ENCODE data around the gene UNKL. TPM values are rescaled to one million over a fixed set of nuclear protein-coding genes. Genes with fewer than 3 reads are reported as not detected.

The UNKL gene
- total RNA-seq, 1 donor from 2014 or later = 13.4 TPM

- intact Hi-C loops (cut with micrococcal nuclease) = no loop called here
- H3K27me3 ChIP-seq (ENCODE audit: low read depth) = no peaks in the 10 kb centered on the region
- no peaks in the 10 kb centered on the region for H3K9me3 ChIP-seq (replicated peaks)
- H3K27ac ChIP-seq (replicated peaks) = no peak overlapping the region
- peaks cover 43% of the 10 kb centered on the region for H3K4me1 ChIP-seq
- TF ChIP-seq, protein P1, sequence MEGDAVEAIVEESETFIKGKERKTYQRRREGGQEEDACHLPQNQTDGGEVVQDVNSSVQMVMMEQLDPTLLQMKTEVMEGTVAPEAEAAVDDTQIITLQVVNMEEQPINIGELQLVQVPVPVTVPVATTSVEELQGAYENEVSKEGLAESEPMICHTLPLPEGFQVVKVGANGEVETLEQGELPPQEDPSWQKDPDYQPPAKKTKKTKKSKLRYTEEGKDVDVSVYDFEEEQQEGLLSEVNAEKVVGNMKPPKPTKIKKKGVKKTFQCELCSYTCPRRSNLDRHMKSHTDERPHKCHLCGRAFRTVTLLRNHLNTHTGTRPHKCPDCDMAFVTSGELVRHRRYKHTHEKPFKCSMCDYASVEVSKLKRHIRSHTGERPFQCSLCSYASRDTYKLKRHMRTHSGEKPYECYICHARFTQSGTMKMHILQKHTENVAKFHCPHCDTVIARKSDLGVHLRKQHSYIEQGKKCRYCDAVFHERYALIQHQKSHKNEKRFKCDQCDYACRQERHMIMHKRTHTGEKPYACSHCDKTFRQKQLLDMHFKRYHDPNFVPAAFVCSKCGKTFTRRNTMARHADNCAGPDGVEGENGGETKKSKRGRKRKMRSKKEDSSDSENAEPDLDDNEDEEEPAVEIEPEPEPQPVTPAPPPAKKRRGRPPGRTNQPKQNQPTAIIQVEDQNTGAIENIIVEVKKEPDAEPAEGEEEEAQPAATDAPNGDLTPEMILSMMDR (IDR thresholded peaks at IDR 0.05; ENCODE audit: borderline replicate concordance) = no peak
- DNase-seq = no peak
- H3K4me3 ChIP-seq = no peak overlapping the region
- H3K36me3 ChIP-seq = peaks cover 24% of the 10 kb centered on the region
Measured at GRCh38 chr16:1412847-1413246, 1.7 kb downstream of the UNKL start.

DNA sequence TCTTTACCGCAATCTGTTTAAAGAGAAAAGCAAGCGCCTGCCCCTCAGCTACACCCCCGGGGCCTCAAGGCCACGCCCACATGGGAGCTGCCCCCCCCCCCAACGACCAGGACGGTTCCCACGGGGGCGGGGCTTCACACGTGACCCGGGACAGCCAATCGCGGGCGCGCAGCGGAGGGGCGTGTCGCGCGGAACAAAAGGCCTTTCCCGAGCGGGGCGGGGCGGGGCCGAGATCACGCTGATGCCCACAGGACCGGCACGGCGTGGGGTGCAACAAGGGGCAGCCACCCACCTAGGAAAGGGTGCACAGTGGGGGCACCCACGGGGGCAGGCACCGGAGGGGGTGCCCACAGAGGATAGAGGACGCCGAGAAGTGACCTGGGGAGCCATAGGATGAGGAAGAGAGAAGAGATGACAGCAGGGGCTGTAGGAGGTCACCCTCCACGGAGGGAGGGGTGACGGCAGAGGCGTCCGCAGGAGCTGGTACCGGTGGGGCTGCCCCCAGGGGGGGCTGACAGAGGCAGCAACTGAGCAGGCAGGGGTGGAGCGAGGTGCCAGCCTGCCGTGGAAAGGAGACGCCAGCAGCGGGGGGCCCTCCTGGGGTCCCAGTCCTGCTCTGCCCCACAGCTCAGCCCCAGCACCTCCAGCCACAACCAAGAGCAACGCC is 6.2 kb downstream of the UNKL start:
- Histone ChIP-seq H3K27ac (replicated peaks) (peak overlapping the region; percentile 75), H3K9me3 (replicated peaks) (no peaks in the 10 kb centered on the region), H3K4me3 (peak overlapping the region; percentile 72), H3K4me1 (peaks cover 37% of the 10 kb centered on the region), H3K27me3 (ENCODE audit: low read depth) (no peaks in the 10 kb centered on the region), H3K36me3 (peaks cover 31% of the 10 kb centered on the region)
- peak; percentile 96 for DNase-seq
- intact Hi-C loops (cut with micrococcal nuclease) = no loop called here
- TF ChIP-seq, protein P1 (IDR thresholded peaks at IDR 0.05; ENCODE audit: borderline replicate concordance) = no peak

DNA sequence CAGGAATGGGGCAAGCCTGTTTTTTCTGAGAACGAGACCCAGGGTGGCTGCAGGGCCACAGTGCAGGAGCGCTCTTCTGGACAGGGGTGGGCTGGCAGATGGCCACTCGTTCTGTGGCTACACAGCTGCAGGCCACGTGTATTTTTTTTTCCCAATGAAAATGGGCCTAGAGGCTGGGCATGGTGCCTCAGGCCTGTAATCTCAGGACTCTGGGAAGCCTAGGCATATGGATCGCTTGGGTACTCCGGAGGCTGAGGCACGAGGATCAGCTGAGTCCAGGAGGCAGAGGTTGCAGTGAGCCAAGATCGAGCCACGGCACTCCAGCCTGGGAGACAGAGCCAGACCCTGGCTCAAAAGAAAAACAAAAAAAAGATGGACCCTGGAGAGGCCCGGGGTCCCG is 6.8 kb downstream of the UNKL start:
- intact Hi-C loops (cut with micrococcal nuclease) = no loop called here
- no peak for DNase-seq
- Histone ChIP-seq H3K27ac (replicated peaks) (peak overlapping the region; percentile 75), H3K9me3 (replicated peaks) (no peaks in the 10 kb centered on the region), H3K27me3 (ENCODE audit: low read depth) (no peaks in the 10 kb centered on the region), H3K36me3 (peaks cover 35% of the 10 kb centered on the region), H3K4me1 (peaks cover 32% of the 10 kb centered on the region), H3K4me3 (peak overlapping the region; percentile 72)
- TF ChIP-seq, protein P1 (IDR thresholded peaks at IDR 0.05; ENCODE audit: borderline replicate concordance) = no peak

DNA sequence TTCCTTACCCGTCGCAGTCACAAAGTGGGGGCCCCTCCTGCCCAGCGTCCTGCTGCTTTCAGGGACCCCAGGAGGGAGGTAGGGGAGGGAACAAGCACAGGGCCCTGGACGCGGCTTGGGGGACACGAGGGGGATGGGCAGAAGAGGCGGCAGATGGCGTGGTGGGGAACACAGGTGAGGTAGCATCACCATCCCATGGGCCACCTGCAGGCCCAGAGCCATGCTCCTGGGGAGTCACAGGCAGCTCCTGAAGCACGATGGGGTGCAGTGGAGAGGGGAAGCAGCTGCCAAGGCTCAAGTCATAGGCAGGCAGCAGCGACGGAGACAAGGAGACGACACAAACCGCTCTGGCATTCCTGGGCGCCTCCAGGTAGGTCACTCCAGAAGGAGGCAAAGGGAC is 10.8 kb downstream of the UNKL start:
- no peak for DNase-seq
- no peak overlapping the region for H3K27ac ChIP-seq (replicated peaks)
- intact Hi-C loops (cut with micrococcal nuclease) = no loop called here
- no peaks in the 10 kb centered on the region for H3K9me3 ChIP-seq (replicated peaks)
- TF ChIP-seq, protein P1 (IDR thresholded peaks at IDR 0.05; ENCODE audit: borderline replicate concordance) = no peak
- H3K4me1 ChIP-seq = peaks cover 15% of the 10 kb centered on the region
- H3K27me3 ChIP-seq (ENCODE audit: low read depth) = no peaks in the 10 kb centered on the region
- H3K4me3 ChIP-seq = no peak overlapping the region
- H3K36me3 ChIP-seq = peaks cover 47% of the 10 kb centered on the region

DNA sequence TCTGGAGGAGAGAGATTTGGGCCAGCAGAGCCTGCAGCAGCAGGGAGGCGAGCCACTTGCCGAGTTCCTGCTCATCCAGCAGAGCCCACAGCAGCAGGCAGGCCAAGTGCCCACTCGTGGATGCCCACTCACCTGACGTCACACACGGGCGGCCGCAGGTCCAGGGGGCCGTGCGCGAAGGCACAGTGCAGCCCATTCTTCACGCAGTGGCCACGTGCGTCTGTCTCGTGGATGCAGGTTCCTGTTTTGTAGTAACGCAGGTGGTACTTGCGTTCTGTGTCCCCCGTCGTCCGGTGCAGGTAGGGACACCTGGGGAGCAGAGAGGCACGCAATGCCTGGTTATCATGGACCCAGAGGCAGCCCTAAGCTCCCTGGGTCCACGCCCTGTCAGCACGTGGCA is 11.5 kb downstream of the UNKL start:
- H3K4me3 ChIP-seq = no peak overlapping the region
- intact Hi-C loops (cut with micrococcal nuclease) = no loop called here
- TF ChIP-seq, protein P1 (IDR thresholded peaks at IDR 0.05; ENCODE audit: borderline replicate concordance) = no peak
- DNase-seq = no peak
- H3K36me3 ChIP-seq = peaks cover 54% of the 10 kb centered on the region
- H3K9me3 ChIP-seq (replicated peaks) = no peaks in the 10 kb centered on the region
- peaks cover 9% of the 10 kb centered on the region for H3K4me1 ChIP-seq
- no peaks in the 10 kb centered on the region for H3K27me3 ChIP-seq (ENCODE audit: low read depth)
- no peak overlapping the region for H3K27ac ChIP-seq (replicated peaks)

Data from left ventricle myocardium inferior (tissue), 1 donor.